DMS 273 treated with DMSO at 0.1 percent for 48 hours (cell line): Measurements from ENCODE around the gene PRMT9.

Experiments used
- DNase-seq: peaks from one replicate; lab custom pipeline; 2025; lab: John Stamatoyannopoulos, UW

PRMT9 gene

GRCh38 chr4:147617841-147618691 is 65.9 kb downstream of the PRMT9 start:
- no peak for DNase-seq

GRCh38 chr4:147617173-147617840 is 66.7 kb downstream of the PRMT9 start, which contains the start of gene TMEM184C:
Gene TMEM184C, plus strand, starts transcription at chr4:147617397. Its CDS starts 560 bp downstream, at chr4:147617957.
- peak; percentile 82 for DNase-seq

- no peak for DNase-seq
Observed at GRCh38 chr4:147616849-147617172, 67.2 kb downstream of the PRMT9 start.

- no peak for DNase-seq
Observed at GRCh38 chr4:147610686-147611085, 73.3 kb downstream of the PRMT9 start.

GRCh38 chr4:147607471-147607870 is 76.5 kb downstream of the PRMT9 start:
- DNase-seq = no peak

- DNase-seq = no peak
Observed at GRCh38 chr4:147605499-147605898, 78.5 kb downstream of the PRMT9 start.

GRCh38 chr4:147599769-147600168 is 84.2 kb downstream of the PRMT9 start:
- no peak for DNase-seq

GRCh38 chr4:147599206-147599605 is 84.8 kb downstream of the PRMT9 start:
- DNase-seq = no peak

GRCh38 chr4:147597561-147597960 is 86.4 kb downstream of the PRMT9 start:
- DNase-seq = no peak

- no peak for DNase-seq
Observed at GRCh38 chr4:147596981-147597380, 87.0 kb downstream of the PRMT9 start.

GRCh38 chr4:147596377-147596776 is 87.6 kb downstream of the PRMT9 start:
- DNase-seq = no peak

- DNase-seq = no peak
Observed at GRCh38 chr4:147594578-147594977, 89.4 kb downstream of the PRMT9 start.

- no peak for DNase-seq
Observed at GRCh38 chr4:147594107-147594506, 89.9 kb downstream of the PRMT9 start.

- DNase-seq = no peak
Observed at GRCh38 chr4:147591106-147591505, 92.9 kb downstream of the PRMT9 start.

- DNase-seq = no peak
Observed at GRCh38 chr4:147590249-147590920, 93.6 kb downstream of the PRMT9 start.

- no peak for DNase-seq
Observed at GRCh38 chr4:147589586-147589985, 94.4 kb downstream of the PRMT9 start.
